Stimulated activated naive CD4-positive, alpha-beta T cell (primary cell): ENCODE data around the gene PTK6.
A peak's percentile ranks its signal among the peaks of the same experiment; 100 is the strongest.
"Not testable (repeated sequence)": the region's sequence is repeated elsewhere in the genome, so short reads cannot be mapped to it uniquely, and the experiment has no call there.

Experiments
- DNase-seq, 6 experiments: peaks; one replicate each; lab custom pipeline; 2025; lab: John Stamatoyannopoulos, UW

The PTK6 gene

GRCh38 chr20:63568986-63569949, 32.1 kb upstream of the PTK6 start:
- DNase-seq = no peak

GRCh38 chr20:63568170-63568981, 31.2 kb upstream of the PTK6 start:
- peak in 2 of 6 experiments; percentile 14 to 46 for DNase-seq

GRCh38 chr20:63567386-63568169, 30.4 kb upstream of the PTK6 start:
- peak in 5 of 6 experiments; percentile 10 to 66 (median 31) for DNase-seq

- DNase-seq = no peak
Observed at GRCh38 chr20:63567136-63567385, 29.9 kb upstream of the PTK6 start.

- DNase-seq = no peak
Observed at GRCh38 chr20:63566395-63567135, 29.4 kb upstream of the PTK6 start.

GRCh38 chr20:63565699-63566335, 28.6 kb upstream of the PTK6 start:
- no peak for DNase-seq

- no peak for DNase-seq
Observed at GRCh38 chr20:63565021-63565698, 28.0 kb upstream of the PTK6 start.

GRCh38 chr20:63564036-63564810, 27.0 kb upstream of the PTK6 start:
- DNase-seq = no peak

GRCh38 chr20:63563225-63563935, 26.2 kb upstream of the PTK6 start:
- DNase-seq = no peak

GRCh38 chr20:63562461-63563224, 25.5 kb upstream of the PTK6 start:
- no peak for DNase-seq

- no peak for DNase-seq
Observed at GRCh38 chr20:63561624-63562396, 24.6 kb upstream of the PTK6 start.

GRCh38 chr20:63560856-63561609, 23.9 kb upstream of the PTK6 start:
- no peak for DNase-seq

- DNase-seq = no peak
Observed at GRCh38 chr20:63560333-63560805, 23.2 kb upstream of the PTK6 start.

- DNase-seq = not testable (repeated sequence)
Observed at GRCh38 chr20:63559485-63560332, 22.5 kb upstream of the PTK6 start.

- no peak for DNase-seq
Observed at GRCh38 chr20:63558804-63559484, 21.8 kb upstream of the PTK6 start.
